ENCODE measurements around the gene CHPF.

DNA sequence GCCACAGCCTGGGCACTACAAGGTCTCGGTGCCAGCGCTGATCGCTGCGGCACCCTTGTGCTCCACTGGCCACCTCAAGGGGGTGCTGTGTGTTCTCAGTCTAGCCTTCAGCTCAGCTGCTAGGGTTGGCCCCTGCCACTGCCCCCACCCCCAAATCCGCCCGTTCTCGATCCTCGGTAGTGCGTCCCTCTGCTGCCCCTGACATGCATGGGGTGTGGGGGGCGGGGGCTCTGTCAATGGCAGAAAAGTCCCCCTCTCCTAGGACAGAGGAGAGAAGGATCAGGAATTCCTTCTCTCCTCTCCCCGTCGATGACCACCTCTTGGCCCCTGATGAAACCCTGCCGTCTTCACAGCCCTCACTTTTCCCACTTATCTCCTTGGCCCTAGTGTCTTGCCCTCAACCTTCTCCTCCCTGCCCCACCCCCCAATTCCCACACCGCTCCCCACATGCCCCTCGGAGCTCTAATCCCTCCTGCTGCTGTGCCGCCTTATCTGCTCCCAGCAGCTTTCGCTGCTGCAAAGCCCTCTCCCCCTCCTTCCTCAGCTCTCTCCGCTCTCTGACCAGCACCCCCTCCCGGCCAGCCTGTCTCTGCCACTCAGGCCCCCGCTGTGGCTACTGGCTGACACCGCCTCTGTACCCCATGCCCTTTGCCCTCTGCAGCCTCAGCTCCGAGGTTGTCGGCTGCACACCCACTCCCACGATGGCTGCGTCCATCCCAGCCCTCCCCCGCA lies 33.7 kb downstream of the CHPF start:
- TF ChIP-seq CTCF (IDR thresholded peaks at IDR 0.05) (peak; percentile 37 to 74 (median 50)), POLR2A (IDR thresholded peaks at IDR 0.05) (no peak)

Measured in esophagus squamous epithelium (tissue), 4 donors.